ENCODE results near the gene PTRH2.

DNA sequence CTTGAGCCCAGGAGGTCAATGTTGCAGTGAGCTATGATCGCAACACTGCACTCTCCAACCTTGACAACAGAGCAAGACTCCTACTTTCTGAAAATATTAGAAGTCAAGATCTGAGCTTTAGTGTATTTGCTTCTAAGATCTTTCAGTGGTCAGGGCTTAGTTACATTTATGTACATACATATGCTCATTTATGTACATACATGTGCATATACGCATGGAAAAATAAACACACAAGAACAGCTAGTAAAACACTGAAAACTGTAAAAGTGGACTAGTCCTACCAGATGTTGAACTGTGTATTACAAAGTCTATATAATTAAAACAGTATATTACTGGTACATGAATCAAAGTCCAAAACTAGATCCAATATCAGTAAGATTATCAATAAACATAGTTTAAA is 28.3 kb downstream of the PTRH2 start:
- TF ChIP-seq, protein P1, sequence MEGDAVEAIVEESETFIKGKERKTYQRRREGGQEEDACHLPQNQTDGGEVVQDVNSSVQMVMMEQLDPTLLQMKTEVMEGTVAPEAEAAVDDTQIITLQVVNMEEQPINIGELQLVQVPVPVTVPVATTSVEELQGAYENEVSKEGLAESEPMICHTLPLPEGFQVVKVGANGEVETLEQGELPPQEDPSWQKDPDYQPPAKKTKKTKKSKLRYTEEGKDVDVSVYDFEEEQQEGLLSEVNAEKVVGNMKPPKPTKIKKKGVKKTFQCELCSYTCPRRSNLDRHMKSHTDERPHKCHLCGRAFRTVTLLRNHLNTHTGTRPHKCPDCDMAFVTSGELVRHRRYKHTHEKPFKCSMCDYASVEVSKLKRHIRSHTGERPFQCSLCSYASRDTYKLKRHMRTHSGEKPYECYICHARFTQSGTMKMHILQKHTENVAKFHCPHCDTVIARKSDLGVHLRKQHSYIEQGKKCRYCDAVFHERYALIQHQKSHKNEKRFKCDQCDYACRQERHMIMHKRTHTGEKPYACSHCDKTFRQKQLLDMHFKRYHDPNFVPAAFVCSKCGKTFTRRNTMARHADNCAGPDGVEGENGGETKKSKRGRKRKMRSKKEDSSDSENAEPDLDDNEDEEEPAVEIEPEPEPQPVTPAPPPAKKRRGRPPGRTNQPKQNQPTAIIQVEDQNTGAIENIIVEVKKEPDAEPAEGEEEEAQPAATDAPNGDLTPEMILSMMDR (IDR thresholded peaks at IDR 0.05), result no peak
- no peak for TF ChIP-seq POLR2A (IDR thresholded peaks at IDR 0.05)

Measured in tibial nerve (tissue), 3 donors.